ENCODE data around the gene CCDC12. TPM values are rescaled to one million over a fixed set of nuclear protein-coding genes. Genes with fewer than 3 reads are reported as not detected.

CCDC12 gene
- total and polyA plus RNA-seq, 9 of the 15 experiments (the other 6 are each of a cell fraction or from before 2014, with no cell fraction given): 8.9 to 201 (median 86.9) TPM

DNA sequence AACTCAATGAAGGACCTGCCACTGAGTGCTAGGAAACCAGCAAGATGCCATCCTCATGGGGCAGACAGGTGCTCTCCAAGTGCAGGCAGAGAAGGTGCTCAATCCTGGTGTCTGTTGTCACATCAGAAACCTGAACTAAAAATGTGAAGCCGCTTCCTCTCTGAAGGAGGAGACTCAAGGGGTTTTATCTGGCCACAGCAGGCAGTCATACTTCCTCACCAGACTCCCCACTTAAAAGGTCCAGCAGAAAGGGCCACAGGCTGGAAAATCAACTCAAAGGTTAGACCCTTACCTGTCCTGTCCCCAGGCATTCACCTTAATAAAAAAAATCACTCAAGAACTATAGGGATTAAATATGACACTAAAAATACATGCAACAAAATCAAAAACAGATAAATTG is 4.8 kb downstream of the CCDC12 start (continued):
- TF ChIP-seq, protein P1, sequence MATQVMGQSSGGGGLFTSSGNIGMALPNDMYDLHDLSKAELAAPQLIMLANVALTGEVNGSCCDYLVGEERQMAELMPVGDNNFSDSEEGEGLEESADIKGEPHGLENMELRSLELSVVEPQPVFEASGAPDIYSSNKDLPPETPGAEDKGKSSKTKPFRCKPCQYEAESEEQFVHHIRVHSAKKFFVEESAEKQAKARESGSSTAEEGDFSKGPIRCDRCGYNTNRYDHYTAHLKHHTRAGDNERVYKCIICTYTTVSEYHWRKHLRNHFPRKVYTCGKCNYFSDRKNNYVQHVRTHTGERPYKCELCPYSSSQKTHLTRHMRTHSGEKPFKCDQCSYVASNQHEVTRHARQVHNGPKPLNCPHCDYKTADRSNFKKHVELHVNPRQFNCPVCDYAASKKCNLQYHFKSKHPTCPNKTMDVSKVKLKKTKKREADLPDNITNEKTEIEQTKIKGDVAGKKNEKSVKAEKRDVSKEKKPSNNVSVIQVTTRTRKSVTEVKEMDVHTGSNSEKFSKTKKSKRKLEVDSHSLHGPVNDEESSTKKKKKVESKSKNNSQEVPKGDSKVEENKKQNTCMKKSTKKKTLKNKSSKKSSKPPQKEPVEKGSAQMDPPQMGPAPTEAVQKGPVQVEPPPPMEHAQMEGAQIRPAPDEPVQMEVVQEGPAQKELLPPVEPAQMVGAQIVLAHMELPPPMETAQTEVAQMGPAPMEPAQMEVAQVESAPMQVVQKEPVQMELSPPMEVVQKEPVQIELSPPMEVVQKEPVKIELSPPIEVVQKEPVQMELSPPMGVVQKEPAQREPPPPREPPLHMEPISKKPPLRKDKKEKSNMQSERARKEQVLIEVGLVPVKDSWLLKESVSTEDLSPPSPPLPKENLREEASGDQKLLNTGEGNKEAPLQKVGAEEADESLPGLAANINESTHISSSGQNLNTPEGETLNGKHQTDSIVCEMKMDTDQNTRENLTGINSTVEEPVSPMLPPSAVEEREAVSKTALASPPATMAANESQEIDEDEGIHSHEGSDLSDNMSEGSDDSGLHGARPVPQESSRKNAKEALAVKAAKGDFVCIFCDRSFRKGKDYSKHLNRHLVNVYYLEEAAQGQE (IDR thresholded peaks at IDR 0.05; ENCODE audit: borderline replicate concordance): peak; percentile 41; the same call in 1 of the 2 replicates
- TF ChIP-seq, protein P1 (CRISPR knock-in tag; IDR thresholded peaks at IDR 0.05; ENCODE audit: low read depth): no peak
- TF ChIP-seq ZBTB7A (IDR thresholded peaks at IDR 0.05; ENCODE audit: borderline replicate concordance, control insufficient read depth, low read depth, low read length): peak; percentile 40; the same call in 1 of the 2 replicates
- TF ChIP-seq ZBTB2 (IDR thresholded peaks at IDR 0.05): peak; percentile 61; the same call in 1 of the 2 replicates
- 0 out of 4 replicates have a peak, but pooled peaks of 1 of the 2 experiments have one; percentile 10 for TF ChIP-seq TBL1XR1 (IDR thresholded peaks at IDR 0.05; ENCODE audit: low read length in 2 of 2)
- peak; percentile 34; the same call in 1 of the 2 replicates for TF ChIP-seq STAT5A (IDR thresholded peaks at IDR 0.05; ENCODE audit: borderline replicate concordance, low read length)
- TF ChIP-seq, protein P2, sequence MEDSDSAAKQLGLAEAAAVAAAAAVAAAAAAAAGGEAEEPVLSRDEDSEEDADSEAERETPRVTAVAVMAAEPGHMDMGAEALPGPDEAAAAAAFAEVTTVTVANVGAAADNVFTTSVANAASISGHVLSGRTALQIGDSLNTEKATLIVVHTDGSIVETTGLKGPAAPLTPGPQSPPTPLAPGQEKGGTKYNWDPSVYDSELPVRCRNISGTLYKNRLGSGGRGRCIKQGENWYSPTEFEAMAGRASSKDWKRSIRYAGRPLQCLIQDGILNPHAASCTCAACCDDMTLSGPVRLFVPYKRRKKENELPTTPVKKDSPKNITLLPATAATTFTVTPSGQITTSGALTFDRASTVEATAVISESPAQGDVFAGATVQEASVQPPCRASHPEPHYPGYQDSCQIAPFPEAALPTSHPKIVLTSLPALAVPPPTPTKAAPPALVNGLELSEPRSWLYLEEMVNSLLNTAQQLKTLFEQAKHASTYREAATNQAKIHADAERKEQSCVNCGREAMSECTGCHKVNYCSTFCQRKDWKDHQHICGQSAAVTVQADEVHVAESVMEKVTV (CRISPR knock-in tag; IDR thresholded peaks at IDR 0.05): no peak
- TF ChIP-seq PML (IDR thresholded peaks at IDR 0.05; ENCODE audit: low read length): peak; percentile 39; the same call in 1 of the 2 replicates
- no peak for TF ChIP-seq ZNF785 (CRISPR knock-in tag; IDR thresholded peaks at IDR 0.05)
- TF ChIP-seq SOX6 (IDR thresholded peaks at IDR 0.05): peak; percentile 38; the same call in 1 of the 2 replicates
- TF ChIP-seq FOXM1 (IDR thresholded peaks at IDR 0.05; ENCODE audit: low read depth): peak; percentile 9; the same call in 1 of the 2 replicates
- TF ChIP-seq FOXM1 (CRISPR knock-in tag; IDR thresholded peaks at IDR 0.05; ENCODE audit: low read depth): no peak
- peak; percentile 48; the same call in 1 of the 2 replicates for TF ChIP-seq KLF16 (IDR thresholded peaks at IDR 0.05)
- TF ChIP-seq ARID1B (IDR thresholded peaks at IDR 0.05): peak; percentile 92
- 0 out of 4 replicates have a peak, but pooled peaks of 1 of the 2 experiments have one; percentile 31 for TF ChIP-seq HDAC1 (IDR thresholded peaks at IDR 0.05)
- peak; percentile 6 for TF ChIP-seq ZFP36 (IDR thresholded peaks at IDR 0.05; ENCODE audit: low read depth, low read length, partially characterized antibody)
- TF ChIP-seq SPI1 (IDR thresholded peaks at IDR 0.05; ENCODE audit: borderline replicate concordance, low read depth, low read length): peak; percentile 94
- TF ChIP-seq TCF3 (CRISPR knock-in tag; IDR thresholded peaks at IDR 0.05): peak; percentile 88
- no peak for TF ChIP-seq NRF1 (conservative IDR thresholded peaks at IDR 0.05 in 1 of 2, IDR thresholded peaks at IDR 0.05 in 1 of 2)
- TF ChIP-seq HDAC2 (IDR thresholded peaks at IDR 0.05): peak; percentile 20; the same call in 1 of the 2 replicates
